H1 (cell line): ENCODE data around the gene TUBGCP2. TPM values are rescaled to one million over a fixed set of nuclear protein-coding genes. Genes with fewer than 3 reads are reported as not detected.

Experiments
- CBX5 ChIP-seq: fragments of 300-800, 300-1000 bp; sonication (generic); IDR thresholded peaks from 2 replicates; pipeline ENCODE4 v1.7.1; 2016; ENCODE audit warnings: antibody characterized with exemption, low read length, low read depth
- CHD7 ChIP-seq: fragments of 300-600 bp; sonication (generic); IDR thresholded peaks from 2 replicates; pipeline ENCODE4 v1.7.1; 2012; ENCODE audit warnings: low read length, moderate library complexity, mild to moderate bottlenecking, inconsistent platforms; ENCODE audit not compliant: insufficient replicate concordance
- EGR1 ChIP-seq: IDR thresholded peaks from 2 replicates; pipeline ENCODE4 v1.6.1; 2011; ENCODE audit warnings: low read depth, low read length, borderline replicate concordance
- JUN ChIP-seq: IDR thresholded peaks from 2 replicates; pipeline ENCODE4 v1.6.1; 2011; ENCODE audit warnings: low read depth, mild to moderate bottlenecking, improper control_type of control experiment, low read length
- KDM1A ChIP-seq: fragments of 200-600, 300-600 bp; sonication (generic); IDR thresholded peaks from 2 replicates; pipeline ENCODE4 v1.7.1; 2016; ENCODE audit warnings: mild to moderate bottlenecking, low read length, borderline replicate concordance
- MAX ChIP-seq: IDR thresholded peaks from 2 replicates; pipeline ENCODE4 v1.6.1; 2012; ENCODE audit warnings: inconsistent platforms
- polyA plus RNA-seq, 7 experiments: library from polyadenylated mRNA; depleted of rRNA in 3 of 7; stranded (reverse) in 5 of 7; unstranded in 2 of 7; fragments of >200 nt in 5 of 7; fragments of 200-250 nt in 2 of 7; gene quantifications; 1 replicate in 5 of 7; 2 replicates in 1 of 7; 4 replicates in 1 of 7; pipeline versions ENCODE4 v1.2.1 to v1.2.3, GENCODE V29; 2011 to 2013; ENCODE audit warnings: missing spikeins in 2 of 7, mixed read lengths in 2 of 7
- total RNA-seq: library from RNA; stranded (reverse); fragmentation: NEBNext Ultra II Directional; extraction: Animal tissue kit (Norgen Biotek cat#: 25700); gene quantifications from 2 replicates; pipeline ENCODE4 v1.2.1, GENCODE V29; 2021

TUBGCP2 gene
- total and polyA plus RNA-seq, 2 of the 8 experiments (the other 6 are each of a cell fraction or from before 2014, with no cell fraction given): 34.9 to 51.9 TPM

- no peak for TF ChIP-seq CHD7
- no peak for TF ChIP-seq EGR1
- TF ChIP-seq JUN: no peak
- TF ChIP-seq MAX: no peak
- TF ChIP-seq CBX5: no peak
- no peak for TF ChIP-seq KDM1A
Observed at GRCh38 chr10:133349160-133349568, 40.5 kb upstream of the TUBGCP2 start (continued).
